HepG2 (cell line): ENCODE measurements around the gene THAP3. TPM values are rescaled to one million over a fixed set of nuclear protein-coding genes. Genes with fewer than 3 reads are reported as not detected.

Experiments
- BCLAF1 ChIP-seq: fragments of 450-650 bp; IDR thresholded peaks from 2 replicates; pipeline ENCODE4 v1.6.1; 2017; ENCODE audit warnings: mild to moderate bottlenecking
- GRHL1 ChIP-seq: sonication (generic); formaldehyde crosslinking; conservative IDR thresholded peaks from 2 replicates; pipeline ENCODE4 v1.8.0; 2022; ENCODE audit warnings: missing genetic modification reagents
- NFYB ChIP-seq: sonication (generic); formaldehyde crosslinking; IDR thresholded peaks from 2 replicates; pipeline ENCODE4 v1.4.0; 2020; ENCODE audit warnings: missing genetic modification reagents
- PHF5A ChIP-seq: IDR thresholded peaks from one replicate; pipeline ENCODE4 v1.6.1; 2018; ENCODE audit warnings: low read depth, missing genetic modification reagents; ENCODE audit not compliant: unreplicated experiment
- RBM39 ChIP-seq: fragments of 200-400 bp; formaldehyde crosslinking; IDR thresholded peaks from one replicate; pipeline ENCODE4 v1.6.1; 2018; ENCODE audit warnings: antibody characterized with exemption, mild to moderate bottlenecking, low read depth, low read length; ENCODE audit not compliant: poor library complexity, severe bottlenecking
- ZNF142 ChIP-seq: sonication (generic); formaldehyde crosslinking; IDR thresholded peaks from 2 replicates; pipeline ENCODE4 v1.4.0; 2020; ENCODE audit warnings: missing genetic modification reagents
- ZNF205 ChIP-seq: IDR thresholded peaks from 2 replicates; pipeline ENCODE4 v1.6.1; 2018; ENCODE audit warnings: missing biosample characterization, missing genetic modification reagents
- ZNF431 ChIP-seq: sonication (generic); formaldehyde crosslinking; IDR thresholded peaks from 2 replicates; pipeline ENCODE4 v1.9.0; 2022; ENCODE audit warnings: missing genetic modification reagents, low read depth, mild to moderate bottlenecking, borderline replicate concordance
- ZNF44 ChIP-seq: sonication (generic); formaldehyde crosslinking; IDR thresholded peaks from 2 replicates; pipeline ENCODE4 v1.5.1; 2020; ENCODE audit warnings: mild to moderate bottlenecking, missing genetic modification reagents
- ZNF556 ChIP-seq: sonication (generic); formaldehyde crosslinking; IDR thresholded peaks from 2 replicates; pipeline ENCODE4 v1.4.0; 2020; ENCODE audit warnings: mild to moderate bottlenecking, missing genetic modification reagents, borderline replicate concordance
- ZNF704 ChIP-seq: sonication (generic); formaldehyde crosslinking; IDR thresholded peaks from 2 replicates; pipeline ENCODE4 v1.8.1; 2023; ENCODE audit warnings: mild to moderate bottlenecking, inconsistent platforms, moderate library complexity, missing genetic modification reagents, borderline replicate concordance
- ZNF784 ChIP-seq: sonication (generic); formaldehyde crosslinking; IDR thresholded peaks from 2 replicates; pipeline ENCODE4 v1.5.1; 2020; ENCODE audit warnings: missing genetic modification reagents, mild to moderate bottlenecking, borderline replicate concordance
- ZNF879 ChIP-seq: sonication (generic); formaldehyde crosslinking; IDR thresholded peaks from 2 replicates; pipeline ENCODE4 v1.8.1; 2023; ENCODE audit warnings: missing genetic modification reagents
- polyA plus RNA-seq, 8 experiments: library from polyadenylated mRNA; depleted of rRNA in 3 of 8; stranded (reverse) in 7 of 8; unstranded in 1 of 8; fragments of >200 nt; fragmentation: Illumina TruSeq in 4 of 8; extraction: Trizol in 4 of 8; gene quantifications; 2 replicates each; pipeline versions ENCODE4 v1.2.1 to v1.2.3, GENCODE V29; 2011 to 2016; ENCODE audit warnings: low read depth in 4 of 8, missing spikeins in 1 of 8, mixed read lengths in 1 of 8; ENCODE audit not compliant: insufficient read depth in 1 of 8
- total RNA-seq, 5 experiments: library from RNA; depleted of rRNA; stranded (reverse); fragments of >200 nt; fragmentation: Illumina TruSeq; extraction: Trizol; gene quantifications; 2 replicates each; pipeline ENCODE4 v1.2.3, GENCODE V29; 2016; ENCODE audit warnings: low read depth in 1 of 5

THAP3 gene
- total and polyA plus RNA-seq, 2 of the 13 experiments (the other 11 are each of a cell fraction or from before 2014, with no cell fraction given) = 10.3 to 14.9 TPM

- TF ChIP-seq ZNF142 (CRISPR knock-in tag) (no peak), ZNF879 (CRISPR knock-in tag) (no peak), ZNF431 (CRISPR knock-in tag) (0 out of 2 replicates have a peak, but pooled peaks have one; percentile 3), PHF5A (no peak), ZNF784 (CRISPR knock-in tag) (no peak), ZNF704 (CRISPR knock-in tag) (no peak), ZNF205 (CRISPR knock-in tag) (no peak), NFYB (CRISPR knock-in tag) (no peak), GRHL1 (CRISPR knock-in tag) (no peak), BCLAF1 (no peak), ZNF44 (CRISPR knock-in tag) (no peak), ZNF556 (CRISPR knock-in tag) (no peak), RBM39 (no peak)
These were observed 23.4 kb upstream of the THAP3 start (continued) for GRCh38 chr1:6601049-6601922.
